ENCODE measurements around the gene EFCAB14.

GRCh38 chr1:46690931-46691421, 27.9 kb downstream of the EFCAB14 start:
- TF ChIP-seq, protein P1, sequence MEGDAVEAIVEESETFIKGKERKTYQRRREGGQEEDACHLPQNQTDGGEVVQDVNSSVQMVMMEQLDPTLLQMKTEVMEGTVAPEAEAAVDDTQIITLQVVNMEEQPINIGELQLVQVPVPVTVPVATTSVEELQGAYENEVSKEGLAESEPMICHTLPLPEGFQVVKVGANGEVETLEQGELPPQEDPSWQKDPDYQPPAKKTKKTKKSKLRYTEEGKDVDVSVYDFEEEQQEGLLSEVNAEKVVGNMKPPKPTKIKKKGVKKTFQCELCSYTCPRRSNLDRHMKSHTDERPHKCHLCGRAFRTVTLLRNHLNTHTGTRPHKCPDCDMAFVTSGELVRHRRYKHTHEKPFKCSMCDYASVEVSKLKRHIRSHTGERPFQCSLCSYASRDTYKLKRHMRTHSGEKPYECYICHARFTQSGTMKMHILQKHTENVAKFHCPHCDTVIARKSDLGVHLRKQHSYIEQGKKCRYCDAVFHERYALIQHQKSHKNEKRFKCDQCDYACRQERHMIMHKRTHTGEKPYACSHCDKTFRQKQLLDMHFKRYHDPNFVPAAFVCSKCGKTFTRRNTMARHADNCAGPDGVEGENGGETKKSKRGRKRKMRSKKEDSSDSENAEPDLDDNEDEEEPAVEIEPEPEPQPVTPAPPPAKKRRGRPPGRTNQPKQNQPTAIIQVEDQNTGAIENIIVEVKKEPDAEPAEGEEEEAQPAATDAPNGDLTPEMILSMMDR (IDR thresholded peaks at IDR 0.05), result no peak
- TF ChIP-seq POLR2A (IDR thresholded peaks at IDR 0.05), result no peak

Data from thyroid gland (tissue), 4 donors.